ENCODE data around the gene KSR2. TPM values are rescaled to one million over a fixed set of nuclear protein-coding genes. Genes with fewer than 3 reads are reported as not detected.

The KSR2 gene
- total RNA-seq, 1 experiment from 2014 or later = 0.15 TPM

GRCh38 chr12:117452112-117452511, 516.7 kb downstream of the KSR2 start:
- CTCF ChIA-PET = no interaction called here
- BruUV-seq (replicated peaks) = no TSS peak
- H3K27me3 ChIP-seq (ENCODE audit: control insufficient read depth, insufficient read depth, low read length) = no peaks in the 10 kb centered on the region
- in situ Hi-C loops (cut with HindIII; ENCODE audit: low pct_unique_long_range_greater_than_20kb, low sequenced_read_pairs) (no loop called here), intact Hi-C loops (cut with micrococcal nuclease; ENCODE audit: unreplicated experiment) (no loop called here)
- DNase-seq (ENCODE audit: low read depth, low spot score) (no peak), ATAC-seq (no peak)
- H3K4me1 ChIP-seq (ENCODE audit: control insufficient read depth, insufficient read depth, low read length) = no peaks in the 10 kb centered on the region
- no peak overlapping the region for H3K4me3 ChIP-seq (ENCODE audit: low read depth in 2 of 2, low read length in 2 of 2)
- H3K36me3 ChIP-seq (ENCODE audit: control insufficient read depth, insufficient read depth, low read length) = no peaks in the 10 kb centered on the region
- no peak overlapping the region for H3K27ac ChIP-seq (ENCODE audit: low read length)
- TF ChIP-seq, protein P1, sequence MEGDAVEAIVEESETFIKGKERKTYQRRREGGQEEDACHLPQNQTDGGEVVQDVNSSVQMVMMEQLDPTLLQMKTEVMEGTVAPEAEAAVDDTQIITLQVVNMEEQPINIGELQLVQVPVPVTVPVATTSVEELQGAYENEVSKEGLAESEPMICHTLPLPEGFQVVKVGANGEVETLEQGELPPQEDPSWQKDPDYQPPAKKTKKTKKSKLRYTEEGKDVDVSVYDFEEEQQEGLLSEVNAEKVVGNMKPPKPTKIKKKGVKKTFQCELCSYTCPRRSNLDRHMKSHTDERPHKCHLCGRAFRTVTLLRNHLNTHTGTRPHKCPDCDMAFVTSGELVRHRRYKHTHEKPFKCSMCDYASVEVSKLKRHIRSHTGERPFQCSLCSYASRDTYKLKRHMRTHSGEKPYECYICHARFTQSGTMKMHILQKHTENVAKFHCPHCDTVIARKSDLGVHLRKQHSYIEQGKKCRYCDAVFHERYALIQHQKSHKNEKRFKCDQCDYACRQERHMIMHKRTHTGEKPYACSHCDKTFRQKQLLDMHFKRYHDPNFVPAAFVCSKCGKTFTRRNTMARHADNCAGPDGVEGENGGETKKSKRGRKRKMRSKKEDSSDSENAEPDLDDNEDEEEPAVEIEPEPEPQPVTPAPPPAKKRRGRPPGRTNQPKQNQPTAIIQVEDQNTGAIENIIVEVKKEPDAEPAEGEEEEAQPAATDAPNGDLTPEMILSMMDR (IDR thresholded peaks at IDR 0.05) = no peak
- TF ChIP-seq TCF7L2 (IDR thresholded peaks at IDR 0.05; ENCODE audit: low read depth, low read length) (no peak), POLR2AphosphoS5 (IDR thresholded peaks at IDR 0.05; ENCODE audit: low read depth, low read length) (no peak), SIN3A (IDR thresholded peaks at IDR 0.05; ENCODE audit: borderline replicate concordance, insufficient read depth, low read depth, low read length) (no peak)
- TF ChIP-seq, protein P2, sequence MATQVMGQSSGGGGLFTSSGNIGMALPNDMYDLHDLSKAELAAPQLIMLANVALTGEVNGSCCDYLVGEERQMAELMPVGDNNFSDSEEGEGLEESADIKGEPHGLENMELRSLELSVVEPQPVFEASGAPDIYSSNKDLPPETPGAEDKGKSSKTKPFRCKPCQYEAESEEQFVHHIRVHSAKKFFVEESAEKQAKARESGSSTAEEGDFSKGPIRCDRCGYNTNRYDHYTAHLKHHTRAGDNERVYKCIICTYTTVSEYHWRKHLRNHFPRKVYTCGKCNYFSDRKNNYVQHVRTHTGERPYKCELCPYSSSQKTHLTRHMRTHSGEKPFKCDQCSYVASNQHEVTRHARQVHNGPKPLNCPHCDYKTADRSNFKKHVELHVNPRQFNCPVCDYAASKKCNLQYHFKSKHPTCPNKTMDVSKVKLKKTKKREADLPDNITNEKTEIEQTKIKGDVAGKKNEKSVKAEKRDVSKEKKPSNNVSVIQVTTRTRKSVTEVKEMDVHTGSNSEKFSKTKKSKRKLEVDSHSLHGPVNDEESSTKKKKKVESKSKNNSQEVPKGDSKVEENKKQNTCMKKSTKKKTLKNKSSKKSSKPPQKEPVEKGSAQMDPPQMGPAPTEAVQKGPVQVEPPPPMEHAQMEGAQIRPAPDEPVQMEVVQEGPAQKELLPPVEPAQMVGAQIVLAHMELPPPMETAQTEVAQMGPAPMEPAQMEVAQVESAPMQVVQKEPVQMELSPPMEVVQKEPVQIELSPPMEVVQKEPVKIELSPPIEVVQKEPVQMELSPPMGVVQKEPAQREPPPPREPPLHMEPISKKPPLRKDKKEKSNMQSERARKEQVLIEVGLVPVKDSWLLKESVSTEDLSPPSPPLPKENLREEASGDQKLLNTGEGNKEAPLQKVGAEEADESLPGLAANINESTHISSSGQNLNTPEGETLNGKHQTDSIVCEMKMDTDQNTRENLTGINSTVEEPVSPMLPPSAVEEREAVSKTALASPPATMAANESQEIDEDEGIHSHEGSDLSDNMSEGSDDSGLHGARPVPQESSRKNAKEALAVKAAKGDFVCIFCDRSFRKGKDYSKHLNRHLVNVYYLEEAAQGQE (IDR thresholded peaks at IDR 0.05; ENCODE audit: insufficient read depth in 1 of 2, low read depth in 2 of 2, low read length in 1 of 2) = no peak
- POLR2A ChIA-PET = no interaction called here
- H3K9me3 ChIP-seq (ENCODE audit: control insufficient read depth, insufficient read depth, low read depth, low read length) = no peaks in the 10 kb centered on the region

GRCh38 chr12:117450209-117450608, 518.6 kb downstream of the KSR2 start:
- CTCF ChIA-PET = no interaction called here
- POLR2A ChIA-PET = no interaction called here
- Histone ChIP-seq H3K9me3 (ENCODE audit: control insufficient read depth, insufficient read depth, low read depth, low read length) (no peaks in the 10 kb centered on the region), H3K4me1 (ENCODE audit: control insufficient read depth, insufficient read depth, low read length) (no peaks in the 10 kb centered on the region), H3K36me3 (ENCODE audit: control insufficient read depth, insufficient read depth, low read length) (no peaks in the 10 kb centered on the region), H3K4me3 (ENCODE audit: low read depth in 2 of 2, low read length in 2 of 2) (no peak overlapping the region), H3K27ac (ENCODE audit: low read length) (no peak overlapping the region), H3K27me3 (ENCODE audit: control insufficient read depth, insufficient read depth, low read length) (no peaks in the 10 kb centered on the region)
- in situ Hi-C loops (cut with HindIII; ENCODE audit: low pct_unique_long_range_greater_than_20kb, low sequenced_read_pairs) = no loop called here
- ATAC-seq (no peak), DNase-seq (ENCODE audit: low read depth, low spot score) (no peak)
- no TSS peak for BruUV-seq (replicated peaks)
- no peak for TF ChIP-seq SIN3A (IDR thresholded peaks at IDR 0.05; ENCODE audit: borderline replicate concordance, insufficient read depth, low read depth, low read length)
- TF ChIP-seq TCF7L2 (IDR thresholded peaks at IDR 0.05; ENCODE audit: low read depth, low read length) = no peak
- TF ChIP-seq, protein P2 (IDR thresholded peaks at IDR 0.05; ENCODE audit: insufficient read depth in 1 of 2, low read depth in 2 of 2, low read length in 1 of 2) = no peak
- TF ChIP-seq POLR2AphosphoS5 (IDR thresholded peaks at IDR 0.05; ENCODE audit: low read depth, low read length) = no peak
- TF ChIP-seq, protein P1 (IDR thresholded peaks at IDR 0.05) = no peak
- intact Hi-C loops (cut with micrococcal nuclease; ENCODE audit: unreplicated experiment) = no loop called here
